CD4-positive, alpha-beta T cell (primary cell): ENCODE data around the gene NME7. TPM values are rescaled to one million over a fixed set of nuclear protein-coding genes. Genes with fewer than 3 reads are reported as not detected.

Experiments
- ATAC-seq: fragments of 200-7000 bp; cut with Tn5 transposase; one replicate; pipeline ENCODE4 v1.10.0; 2022; ENCODE audit warnings: mild to moderate bottlenecking; ENCODE audit not compliant: poor library complexity
- CTCF ChIA-PET: fragments of 350-600 bp; sonication (Branson Sonifier 250); formaldehyde crosslinking; loops from one replicate; lab custom pipeline; 2021; ENCODE audit warnings: antibody characterized with exemption, inconsistent platforms; lab: Charles Lee
- POLR2A ChIA-PET: fragments of 350-600 bp; sonication (Branson Sonifier 250); formaldehyde crosslinking; loops from one replicate; lab custom pipeline; 2021; ENCODE audit warnings: antibody characterized with exemption, inconsistent platforms; lab: Charles Lee
- DNase-seq, 14 experiments: peaks; one replicate each; pipeline ENCODE4 v3.0.0-alpha.2; 2013 to 2020; ENCODE audit warnings: mixed read lengths in 2 of 14
- H3K27ac ChIP-seq, 2 donors: one replicate each; pipeline versions ENCODE4 v1.5.1 to v1.7.0; 2013; ENCODE audit warnings: low read length in 2 of 2, low read depth in 1 of 2, mild to moderate bottlenecking in 1 of 2
- H3K27me3 ChIP-seq, 2 experiments: 1 replicate in 1 of 2; 2 replicates in 1 of 2; pipeline versions ENCODE4 v1.6.1 to v1.7.0; 2013; ENCODE audit warnings: low read length in 2 of 2, control low read depth in 1 of 2, mild to moderate bottlenecking in 1 of 2, moderate library complexity in 1 of 2; ENCODE audit not compliant: insufficient read depth in 2 of 2, control insufficient read depth in 1 of 2
- H3K36me3 ChIP-seq: one replicate; pipeline ENCODE4 v1.6.1; 2013; ENCODE audit warnings: low read length, control low read depth; ENCODE audit not compliant: insufficient read depth
- H3K4me1 ChIP-seq: one replicate; pipeline ENCODE4 v1.6.1; 2013; ENCODE audit warnings: low read length, control low read depth; ENCODE audit not compliant: insufficient read depth
- H3K4me3 ChIP-seq: one replicate; pipeline ENCODE4 v1.5.1; 2013; ENCODE audit warnings: mild to moderate bottlenecking, low read length, moderate library complexity
- H3K9me3 ChIP-seq, 2 experiments: 1 replicate in 1 of 2; 2 replicates in 1 of 2; pipeline versions ENCODE4 v1.6.1 to v1.7.0; 2013; ENCODE audit warnings: low read length in 2 of 2, mild to moderate bottlenecking in 2 of 2, control low read depth in 1 of 2, moderate library complexity in 1 of 2; ENCODE audit not compliant: control insufficient read depth in 1 of 2, insufficient read depth in 1 of 2
- H3K27ac Mint-ChIP-seq: one replicate; pipeline ENCODE4 v1.8.0; 2020; ENCODE audit warnings: mixed read lengths
- H3K27me3 Mint-ChIP-seq: one replicate; pipeline ENCODE4 v1.8.0; 2021; ENCODE audit warnings: mixed read lengths
- H3K36me3 Mint-ChIP-seq: one replicate; pipeline ENCODE4 v1.8.0; 2021; ENCODE audit warnings: low read depth, mixed read lengths
- H3K4me1 Mint-ChIP-seq: one replicate; pipeline ENCODE4 v1.8.0; 2021; ENCODE audit warnings: low read depth, mixed read lengths
- H3K4me3 Mint-ChIP-seq: one replicate; pipeline ENCODE4 v1.8.0; 2020; ENCODE audit warnings: mild to moderate bottlenecking, mixed read lengths
- H3K9me3 Mint-ChIP-seq: one replicate; pipeline ENCODE4 v1.8.0; 2020; ENCODE audit warnings: mixed read lengths
- intact Hi-C, 2 experiments: fragments of 100-400 bp; cut with DNase I in 1 of 2; cut with micrococcal nuclease in 1 of 2; formaldehyde crosslinking; loops; one replicate each; pipeline versions ENCODE4 v1.15.1 to v1.9.0; 2023 to 2025; cut with DNase I, micrococcal nuclease
- total RNA-seq, 174 experiments: library from RNA in 2 of 174; stranded (reverse) in 2 of 174; gene quantifications; one replicate each; pipeline ENCODE4 v1.2.3 and lab custom pipeline; 2021 to 2026
- TF ChIP-seq, protein P1 (sequence below): fragments of 200-600 bp; IDR thresholded peaks from one replicate; pipeline ENCODE4 v1.8.0; 2022; ENCODE audit warnings: antibody characterized with exemption, mild to moderate bottlenecking

NME7 gene
- total RNA-seq, 2 experiments from 2014 or later, result 7.2 to 8.3 TPM

DNA sequence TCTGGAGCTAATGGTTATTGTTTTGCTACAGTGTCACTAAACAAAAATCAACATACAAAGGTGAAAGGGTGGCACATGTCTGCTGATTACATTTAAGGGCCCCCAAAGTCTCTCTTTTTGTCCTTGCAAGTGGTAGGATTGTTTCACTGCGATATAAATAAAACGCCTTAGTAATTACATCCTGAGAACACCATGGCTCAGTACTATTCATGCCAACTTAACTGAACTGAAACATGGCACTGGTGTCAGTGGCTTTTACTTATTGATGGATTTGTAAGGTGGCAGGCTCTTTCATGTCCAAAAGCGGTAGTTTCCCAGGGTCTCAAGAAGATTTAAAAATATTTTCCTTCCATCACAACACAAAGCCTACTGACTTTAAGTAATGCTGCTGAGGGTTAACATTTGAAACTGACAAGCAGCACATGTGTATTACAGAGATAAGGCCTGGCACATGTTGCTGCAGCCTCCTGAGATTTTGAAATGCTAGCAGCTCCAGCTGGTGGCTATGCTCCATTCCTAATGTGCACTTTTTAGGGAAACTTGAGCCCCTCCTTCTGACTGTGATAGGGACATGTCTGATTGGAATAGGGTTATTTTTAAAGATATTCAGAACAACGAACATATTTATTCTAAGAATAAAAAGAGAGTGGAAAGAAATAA lies 174.3 kb downstream of the NME7 start:
- Mint-ChIP-seq H3K27me3 (no peaks in the 10 kb centered on the region), H3K36me3 (no peaks in the 10 kb centered on the region), H3K4me1 (no peaks in the 10 kb centered on the region), H3K9me3 (no peaks in the 10 kb centered on the region), H3K4me3 (no peak overlapping the region), H3K27ac (no peak overlapping the region)
- Histone ChIP-seq H3K4me3 (no peak overlapping the region), H3K36me3 (no peaks in the 10 kb centered on the region), H3K27me3 (no peaks in the 10 kb centered on the region), H3K4me1 (no peaks in the 10 kb centered on the region), H3K9me3 (no peaks in the 10 kb centered on the region), H3K27ac (no peak overlapping the region)
- POLR2A ChIA-PET, result no interaction called here
- TF ChIP-seq, protein P1, sequence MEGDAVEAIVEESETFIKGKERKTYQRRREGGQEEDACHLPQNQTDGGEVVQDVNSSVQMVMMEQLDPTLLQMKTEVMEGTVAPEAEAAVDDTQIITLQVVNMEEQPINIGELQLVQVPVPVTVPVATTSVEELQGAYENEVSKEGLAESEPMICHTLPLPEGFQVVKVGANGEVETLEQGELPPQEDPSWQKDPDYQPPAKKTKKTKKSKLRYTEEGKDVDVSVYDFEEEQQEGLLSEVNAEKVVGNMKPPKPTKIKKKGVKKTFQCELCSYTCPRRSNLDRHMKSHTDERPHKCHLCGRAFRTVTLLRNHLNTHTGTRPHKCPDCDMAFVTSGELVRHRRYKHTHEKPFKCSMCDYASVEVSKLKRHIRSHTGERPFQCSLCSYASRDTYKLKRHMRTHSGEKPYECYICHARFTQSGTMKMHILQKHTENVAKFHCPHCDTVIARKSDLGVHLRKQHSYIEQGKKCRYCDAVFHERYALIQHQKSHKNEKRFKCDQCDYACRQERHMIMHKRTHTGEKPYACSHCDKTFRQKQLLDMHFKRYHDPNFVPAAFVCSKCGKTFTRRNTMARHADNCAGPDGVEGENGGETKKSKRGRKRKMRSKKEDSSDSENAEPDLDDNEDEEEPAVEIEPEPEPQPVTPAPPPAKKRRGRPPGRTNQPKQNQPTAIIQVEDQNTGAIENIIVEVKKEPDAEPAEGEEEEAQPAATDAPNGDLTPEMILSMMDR, result no peak
- intact Hi-C loops, result no loop called here
- no peak for ATAC-seq
- CTCF ChIA-PET, result no interaction called here
- DNase-seq, result no peak

DNA sequence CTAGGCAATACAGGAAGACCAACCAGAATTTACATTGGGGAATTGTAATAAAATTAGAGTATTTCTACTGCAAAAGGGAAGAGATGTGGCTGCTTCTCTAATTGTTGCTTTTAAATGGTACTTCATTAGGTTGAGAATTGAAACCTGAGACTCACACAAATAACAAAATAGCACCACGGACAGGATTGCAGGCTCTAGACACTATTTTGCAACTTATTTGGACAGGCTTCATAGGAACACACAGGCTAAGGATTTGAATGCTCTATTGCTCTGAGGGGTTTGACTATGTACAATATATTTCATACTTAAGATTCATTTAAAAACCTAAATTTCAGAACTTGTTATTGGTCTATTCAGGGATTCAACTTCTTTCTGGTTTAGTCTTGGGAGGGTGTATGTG lies 181.5 kb downstream of the NME7 start:
- no peak overlapping the region for H3K4me3 Mint-ChIP-seq
- TF ChIP-seq, protein P1, result no peak
- H3K27ac ChIP-seq, result no peak overlapping the region
- no peaks in the 10 kb centered on the region for H3K4me1 Mint-ChIP-seq
- no peaks in the 10 kb centered on the region for H3K36me3 Mint-ChIP-seq
- CTCF ChIA-PET, result no interaction called here
- H3K27me3 ChIP-seq, result no peaks in the 10 kb centered on the region
- H3K9me3 ChIP-seq, result no peaks in the 10 kb centered on the region
- no peaks in the 10 kb centered on the region for H3K27me3 Mint-ChIP-seq
- no peak overlapping the region for H3K4me3 ChIP-seq
- POLR2A ChIA-PET, result no interaction called here
- no peak for ATAC-seq
- intact Hi-C loops, result no loop called here
- no peaks in the 10 kb centered on the region for H3K36me3 ChIP-seq
- H3K9me3 Mint-ChIP-seq, result no peaks in the 10 kb centered on the region
- H3K4me1 ChIP-seq, result no peaks in the 10 kb centered on the region
- no peak for DNase-seq
- H3K27ac Mint-ChIP-seq, result no peak overlapping the region

DNA sequence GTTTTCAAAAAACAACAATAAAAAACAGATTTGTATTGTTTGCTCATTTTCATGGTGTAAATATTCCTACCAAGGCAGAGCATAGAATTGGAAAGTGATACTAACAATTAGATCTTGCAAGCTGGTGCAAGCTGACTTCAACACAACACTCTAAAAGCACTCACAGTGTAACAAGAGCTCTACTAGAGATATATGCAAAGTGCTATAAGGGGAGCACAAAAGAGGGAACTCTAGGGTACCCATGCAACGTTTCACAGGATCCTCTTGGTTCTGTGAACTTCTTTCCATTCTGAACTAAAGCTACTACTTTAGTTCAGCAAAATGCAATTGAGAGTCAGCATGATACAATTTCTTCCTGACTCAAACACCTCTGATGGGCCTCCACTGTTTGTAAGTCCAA lies 182.8 kb downstream of the NME7 start:
- no peaks in the 10 kb centered on the region for H3K27me3 Mint-ChIP-seq
- no peak for ATAC-seq
- no peaks in the 10 kb centered on the region for H3K36me3 Mint-ChIP-seq
- Histone ChIP-seq H3K27ac (no peak overlapping the region), H3K36me3 (no peaks in the 10 kb centered on the region), H3K4me3 (no peak overlapping the region), H3K4me1 (no peaks in the 10 kb centered on the region), H3K9me3 (no peaks in the 10 kb centered on the region), H3K27me3 (no peaks in the 10 kb centered on the region)
- intact Hi-C loops, result no loop called here
- H3K9me3 Mint-ChIP-seq, result no peaks in the 10 kb centered on the region
- no peaks in the 10 kb centered on the region for H3K4me1 Mint-ChIP-seq
- POLR2A ChIA-PET, result no interaction called here
- no peak for DNase-seq
- TF ChIP-seq, protein P1, result no peak
- no peak overlapping the region for H3K27ac Mint-ChIP-seq
- CTCF ChIA-PET, result no interaction called here
- no peak overlapping the region for H3K4me3 Mint-ChIP-seq
